SK-N-DZ (cell line): ENCODE data around the gene LRTM1.

Experiments
- DNase-seq: peaks from one replicate; pipeline ENCODE4 v3.0.0-alpha.2; 2015; ENCODE audit warnings: low spot score

The LRTM1 gene

DNA sequence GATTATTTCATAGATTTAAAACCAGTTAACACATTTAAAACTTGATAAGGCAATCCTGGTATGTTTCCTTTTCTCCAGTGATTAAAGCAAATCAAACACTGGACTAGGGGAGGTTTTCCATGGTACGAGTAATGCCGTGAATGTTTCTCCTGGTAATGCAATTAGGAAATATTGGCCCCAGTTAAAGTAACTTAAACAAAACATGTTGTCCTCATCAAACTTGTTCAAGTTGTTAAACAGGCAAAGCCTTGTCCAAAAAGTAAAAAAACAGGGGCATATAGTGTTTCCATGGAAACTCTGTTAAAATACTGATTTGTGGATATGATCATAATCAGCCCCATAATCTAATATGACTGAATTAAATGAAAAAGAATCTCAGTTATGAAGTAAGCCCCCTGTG is 13.1 kb upstream of the LRTM1 start:
- no peak for DNase-seq

DNA sequence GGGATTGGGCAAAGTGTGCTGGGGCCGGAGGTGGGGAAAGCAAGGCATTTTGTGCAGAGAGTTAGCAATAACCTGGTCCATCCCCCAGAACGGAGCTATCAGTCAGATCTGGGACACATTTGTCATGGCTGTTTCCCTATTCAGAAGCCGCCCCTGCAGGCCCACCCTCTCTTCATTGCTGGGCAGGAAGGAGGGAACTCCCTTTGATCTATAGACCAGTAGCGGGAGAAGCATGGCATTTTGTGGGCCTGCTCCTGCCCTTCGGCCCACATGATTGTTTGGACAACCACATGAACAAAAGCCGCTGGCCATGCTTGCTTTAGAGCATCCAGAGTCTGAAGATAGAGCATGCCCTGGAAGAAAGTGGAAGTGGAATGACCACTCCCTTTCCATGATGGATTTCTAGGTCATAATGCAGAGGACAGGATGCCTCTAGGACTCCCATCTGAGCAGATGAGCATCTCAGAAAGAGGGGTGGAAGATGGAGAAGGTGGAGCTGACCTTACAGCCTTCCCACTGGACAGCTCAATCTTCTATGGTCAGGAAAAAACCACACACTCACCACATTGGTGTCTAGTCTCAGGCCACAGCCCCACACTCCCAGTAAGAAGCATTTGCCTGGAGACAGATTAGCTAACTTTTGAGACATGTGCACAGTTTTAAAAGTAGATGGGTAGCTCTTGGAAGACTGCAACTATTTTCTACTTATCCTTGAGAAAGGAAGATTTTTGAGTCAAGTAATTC is 11.9 kb upstream of the LRTM1 start:
- peak; percentile 12 for DNase-seq

DNA sequence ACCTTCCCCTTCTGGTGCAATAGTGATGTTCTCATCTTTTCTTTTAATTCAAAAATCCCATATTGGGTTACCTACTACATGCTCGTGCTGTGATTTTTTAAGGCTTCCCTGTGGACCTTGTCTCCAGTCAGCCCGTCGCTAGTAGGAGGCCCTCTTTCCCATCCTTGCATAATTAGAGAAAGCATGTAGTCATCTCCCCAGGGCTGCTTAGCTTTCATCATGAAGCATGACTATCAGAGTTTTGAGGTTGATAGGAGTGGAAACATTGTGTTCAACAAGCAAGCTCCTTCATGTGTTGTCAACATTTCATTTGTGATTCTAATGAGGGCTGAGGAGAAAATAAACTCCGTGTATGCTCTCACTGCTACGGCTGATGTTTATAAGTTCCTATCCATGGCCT is 8.7 kb upstream of the LRTM1 start:
- no peak for DNase-seq

DNA sequence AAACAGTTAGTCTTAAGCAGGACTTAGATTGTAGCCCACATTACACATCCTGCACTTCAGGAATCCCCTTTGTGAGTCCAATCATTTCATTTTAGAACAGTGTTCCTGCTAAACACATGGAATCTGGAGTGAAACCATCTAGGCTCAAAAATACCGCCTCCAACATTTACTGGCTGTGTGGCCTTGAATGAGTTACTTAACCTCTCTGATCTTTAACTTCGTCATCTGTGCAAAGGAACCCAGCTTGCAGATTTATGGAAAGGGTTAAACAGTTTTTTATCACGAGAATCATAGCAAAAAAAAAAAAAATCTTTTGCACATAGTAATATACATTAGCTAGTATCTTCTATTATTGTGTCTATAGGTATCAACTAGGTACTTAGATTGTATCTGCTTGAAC is 8.0 kb upstream of the LRTM1 start:
- no peak for DNase-seq

DNA sequence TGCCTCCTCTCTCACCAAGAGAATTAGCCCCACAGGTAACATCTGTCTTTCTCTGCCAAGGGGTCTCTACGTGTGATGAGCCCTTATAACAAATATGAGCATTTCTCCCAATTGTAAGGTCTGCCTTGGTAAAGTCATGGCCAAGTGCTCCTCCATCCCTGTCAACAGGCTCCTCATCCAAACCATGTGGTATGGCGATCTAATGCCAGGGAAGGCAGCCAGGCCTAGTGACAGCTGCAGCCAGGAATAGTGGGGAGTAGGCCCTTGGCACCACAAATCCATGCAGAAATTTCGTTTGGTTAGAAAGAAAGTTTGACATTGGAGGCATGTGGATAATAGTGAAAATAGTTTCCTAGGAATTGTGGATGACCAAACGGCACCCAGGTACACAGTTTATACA is 4.7 kb upstream of the LRTM1 start:
- no peak for DNase-seq

DNA sequence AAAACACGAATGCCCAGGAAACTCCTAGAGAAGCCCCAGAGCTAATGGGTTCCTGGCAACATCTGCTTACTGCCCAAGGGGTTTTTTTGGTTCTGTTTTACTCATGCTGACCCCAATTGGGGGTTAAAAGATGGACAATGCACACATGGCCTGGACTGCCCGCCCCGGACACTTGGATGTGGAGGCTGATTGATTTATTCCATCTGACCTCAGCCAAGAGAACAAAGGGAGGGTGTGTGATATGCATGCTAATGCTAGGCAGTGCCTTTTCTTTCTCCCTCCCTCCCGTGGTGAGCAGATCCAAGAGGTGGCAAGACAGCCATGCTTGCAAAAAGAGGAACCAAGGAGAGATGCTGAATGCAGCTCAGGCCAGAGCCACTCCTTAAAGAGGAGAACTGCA is 3.3 kb upstream of the LRTM1 start:
- DNase-seq: no peak

DNA sequence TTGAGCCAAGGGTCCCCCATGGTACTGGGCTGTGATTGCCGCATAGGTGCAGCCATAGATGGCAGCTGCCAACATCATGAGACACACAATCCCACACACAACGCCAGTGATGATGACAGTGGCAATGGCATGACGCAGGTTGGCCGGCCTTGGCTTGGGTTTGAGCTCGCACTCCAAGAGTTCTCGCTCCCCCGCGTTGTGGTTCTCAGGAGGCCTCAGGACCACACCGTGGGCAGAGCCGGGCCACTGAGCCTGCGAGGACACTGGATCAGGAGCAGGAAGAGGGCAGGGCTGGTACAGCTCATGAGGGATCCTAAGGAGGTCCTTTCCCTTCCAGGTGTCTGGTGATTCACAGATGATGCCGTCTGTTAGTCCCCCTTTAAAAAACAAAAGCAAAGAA is 9.3 kb downstream of the LRTM1 start:
- no peak for DNase-seq

DNA sequence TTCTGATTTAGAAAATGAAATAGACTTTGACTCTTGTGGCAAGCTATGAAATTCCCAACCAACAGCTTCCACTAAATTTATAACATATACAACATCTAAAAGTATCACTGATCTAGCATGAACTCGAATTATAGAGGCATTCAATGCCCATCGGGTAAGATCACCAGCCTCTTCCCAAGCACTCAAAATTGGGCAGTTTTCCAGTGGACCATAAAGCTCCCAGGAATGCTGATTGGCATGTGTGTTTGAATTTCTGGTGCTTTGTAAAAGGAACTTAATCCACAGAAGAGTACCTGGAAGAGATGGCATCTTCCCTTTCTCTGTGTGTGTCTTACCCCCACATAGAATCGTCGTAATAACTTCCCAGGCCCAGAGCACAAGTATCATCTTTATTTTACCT is 10.0 kb downstream of the LRTM1 start:
- DNase-seq: no peak

DNA sequence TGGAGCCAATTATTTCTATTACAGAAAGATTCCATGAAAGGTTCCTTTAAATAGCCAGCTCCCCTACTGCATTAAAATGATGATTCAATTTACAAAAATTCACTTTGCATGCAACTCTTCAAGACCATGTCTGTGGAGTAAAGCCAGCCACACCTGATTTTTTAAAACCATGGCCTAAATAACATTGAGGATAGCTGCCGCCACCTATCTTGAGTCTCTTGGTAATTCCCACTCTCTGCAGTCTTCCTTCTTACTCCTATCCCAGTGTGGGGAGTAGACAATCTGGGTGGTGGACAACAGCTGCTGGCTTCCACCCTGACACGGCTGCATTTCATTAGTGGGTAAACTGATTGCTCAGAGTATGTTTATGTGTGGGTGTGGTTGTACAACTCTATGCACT is 10.7 kb downstream of the LRTM1 start:
- DNase-seq: no peak

DNA sequence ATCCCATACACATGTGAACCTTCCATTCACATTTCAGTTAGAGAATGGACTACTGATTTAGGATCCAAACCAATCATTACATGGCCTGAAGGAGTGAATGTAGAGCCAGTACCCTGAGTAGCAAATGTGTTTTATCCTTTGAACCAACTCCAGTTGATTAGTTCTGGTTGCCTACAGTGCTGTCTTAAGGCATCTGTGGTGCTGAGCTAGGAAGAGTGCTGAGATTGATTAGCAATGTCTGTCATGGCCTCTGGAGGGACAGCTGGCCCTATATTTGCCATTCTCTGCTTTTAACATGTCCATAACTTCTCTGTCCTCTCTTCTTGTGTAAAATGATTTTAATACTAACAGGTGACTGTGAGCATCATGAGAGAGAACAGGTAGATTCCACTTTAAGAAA is 11.1 kb downstream of the LRTM1 start:
- DNase-seq: no peak

DNA sequence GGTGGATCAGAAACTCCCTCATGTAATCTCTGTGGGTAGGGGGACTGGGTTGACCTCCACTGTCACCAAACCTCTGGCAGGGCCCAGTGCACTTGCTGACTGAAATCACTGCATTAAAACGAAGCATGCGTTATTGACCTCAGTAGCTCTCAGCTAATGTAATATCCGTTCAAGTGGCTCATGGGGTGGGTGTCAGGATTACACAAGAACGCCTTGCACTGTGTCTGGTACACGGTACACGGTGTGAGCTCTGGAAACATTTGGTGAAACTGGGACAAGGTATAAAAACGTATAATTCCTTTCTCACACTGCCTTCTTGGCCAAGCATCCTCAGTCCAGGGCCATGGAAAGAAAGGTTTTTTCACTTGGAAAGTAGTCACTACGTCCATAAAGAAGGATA is 11.9 kb downstream of the LRTM1 start:
- DNase-seq: peak; percentile 9

DNA sequence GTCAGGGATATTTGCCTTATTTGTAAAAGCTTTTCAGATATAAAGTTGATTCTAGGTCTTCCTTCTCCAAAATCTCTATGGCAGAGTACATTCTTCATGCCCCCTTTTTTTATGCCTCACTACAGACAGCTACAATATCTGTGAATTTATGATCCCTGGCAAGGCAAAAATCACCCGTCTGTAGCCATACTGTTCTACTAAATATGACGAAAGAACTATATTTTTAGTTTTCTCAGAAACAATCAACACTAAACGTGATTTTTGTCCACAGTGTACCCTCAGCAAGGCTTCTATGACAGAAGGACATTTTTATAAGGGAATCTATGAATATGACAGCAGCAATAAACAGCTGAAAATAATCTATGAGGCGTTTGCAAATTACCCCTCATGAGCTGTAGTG is 12.7 kb downstream of the LRTM1 start:
- no peak for DNase-seq

DNA sequence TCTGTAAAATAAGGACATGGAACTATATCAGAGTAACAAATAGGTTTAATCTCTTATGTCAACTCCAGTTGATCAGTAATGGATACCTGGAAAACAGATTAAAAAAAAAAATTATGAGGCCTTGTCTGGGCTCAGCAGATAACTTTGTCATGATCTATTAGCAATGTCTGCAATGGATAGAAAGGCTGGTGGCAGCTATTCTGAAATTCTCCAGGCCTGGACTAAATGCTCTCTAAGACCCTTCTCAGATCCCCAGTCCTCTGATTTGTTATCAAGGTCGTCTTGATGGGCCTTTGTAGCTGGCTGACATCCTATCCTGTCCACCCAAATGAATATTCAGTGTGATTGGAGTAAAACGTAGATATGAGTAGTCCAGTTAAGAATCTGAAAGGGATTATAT is 13.7 kb downstream of the LRTM1 start:
- DNase-seq: peak; percentile 87

DNA sequence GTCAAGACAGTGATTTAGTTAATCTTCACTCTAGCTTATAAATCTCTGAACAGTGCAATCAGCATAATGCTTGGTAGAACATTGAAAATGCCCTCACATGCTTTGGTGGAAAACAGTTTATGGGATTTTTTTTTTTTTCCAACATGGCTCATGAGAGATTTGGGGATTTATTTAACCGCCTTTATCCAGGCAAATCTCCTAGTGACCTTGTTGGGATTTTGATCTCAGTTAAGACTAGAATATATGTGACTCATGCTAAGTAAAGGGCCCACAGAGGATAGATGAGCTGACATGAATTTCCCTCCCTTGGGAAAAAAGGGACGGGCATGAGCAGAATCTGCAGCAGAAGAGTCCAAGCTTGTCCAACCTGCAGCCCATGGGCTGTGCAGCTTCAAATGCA is 18.7 kb downstream of the LRTM1 start:
- DNase-seq: no peak

DNA sequence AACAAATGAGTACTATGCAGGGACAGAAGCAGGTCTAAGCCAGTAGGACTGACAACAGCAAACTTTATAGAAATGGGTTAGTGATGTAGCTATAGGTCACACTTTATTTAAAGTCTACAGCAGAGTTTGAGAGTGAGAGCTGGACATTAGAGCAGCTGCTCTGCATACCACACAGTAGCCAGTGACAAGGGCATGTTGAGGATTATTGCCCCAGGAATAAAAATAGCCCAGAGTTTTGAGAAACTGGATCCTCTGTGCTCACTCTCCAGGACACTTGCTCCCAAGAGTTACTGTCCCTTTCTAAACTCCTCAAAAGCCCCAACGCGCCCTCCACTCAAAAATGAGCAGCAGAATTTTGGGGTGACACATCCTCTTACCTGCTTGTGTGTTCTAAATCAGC is 21.1 kb downstream of the LRTM1 start:
- DNase-seq: no peak

DNA sequence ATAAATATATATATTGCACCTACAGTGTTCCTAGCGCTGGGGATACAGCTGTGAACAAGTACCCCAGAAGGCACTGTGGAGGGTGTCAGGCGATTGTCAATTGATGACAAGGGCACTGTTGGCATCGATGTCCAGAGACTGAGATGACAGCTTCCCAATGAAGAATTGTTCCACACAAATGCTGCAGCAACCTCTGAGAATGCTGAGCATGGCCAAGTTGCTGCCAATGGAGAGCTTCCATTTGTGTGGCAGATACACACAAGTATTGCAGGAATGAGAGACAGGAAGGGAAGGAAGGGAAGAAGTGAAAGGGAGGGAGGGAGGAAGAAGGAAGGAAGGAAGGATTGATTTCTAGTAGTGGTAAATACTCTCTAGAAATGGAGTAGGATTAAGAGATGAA is 21.9 kb downstream of the LRTM1 start:
- DNase-seq: no peak

DNA sequence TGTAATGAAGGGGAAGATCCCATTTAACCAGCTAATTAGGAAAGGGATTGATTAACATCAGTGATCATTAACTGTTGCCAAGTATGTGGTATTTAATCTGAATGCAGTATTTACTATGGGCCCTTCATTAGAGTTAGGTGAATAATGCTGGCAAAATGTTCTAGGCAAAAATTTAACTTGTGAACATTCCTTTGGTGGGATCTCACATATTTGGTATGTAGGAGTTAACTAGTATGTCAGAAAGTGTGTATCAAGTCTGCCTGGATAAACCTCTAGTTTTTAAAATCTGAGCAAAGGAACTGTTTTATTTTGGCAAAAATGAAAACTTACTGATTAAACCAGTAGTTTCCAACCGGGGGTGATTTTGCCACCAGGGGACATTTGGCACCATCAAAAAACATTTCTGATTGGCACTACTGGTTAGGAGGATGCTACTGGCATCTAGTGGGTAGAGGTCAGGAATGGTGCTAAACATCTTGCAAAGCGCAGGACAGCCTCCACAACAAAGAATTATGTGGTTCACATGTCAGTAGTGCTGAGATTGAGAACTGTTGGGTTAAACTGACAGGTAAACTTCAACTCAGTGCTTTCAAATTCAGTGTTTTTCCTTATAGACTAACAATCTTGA is 22.5 kb downstream of the LRTM1 start:
- DNase-seq: no peak

DNA sequence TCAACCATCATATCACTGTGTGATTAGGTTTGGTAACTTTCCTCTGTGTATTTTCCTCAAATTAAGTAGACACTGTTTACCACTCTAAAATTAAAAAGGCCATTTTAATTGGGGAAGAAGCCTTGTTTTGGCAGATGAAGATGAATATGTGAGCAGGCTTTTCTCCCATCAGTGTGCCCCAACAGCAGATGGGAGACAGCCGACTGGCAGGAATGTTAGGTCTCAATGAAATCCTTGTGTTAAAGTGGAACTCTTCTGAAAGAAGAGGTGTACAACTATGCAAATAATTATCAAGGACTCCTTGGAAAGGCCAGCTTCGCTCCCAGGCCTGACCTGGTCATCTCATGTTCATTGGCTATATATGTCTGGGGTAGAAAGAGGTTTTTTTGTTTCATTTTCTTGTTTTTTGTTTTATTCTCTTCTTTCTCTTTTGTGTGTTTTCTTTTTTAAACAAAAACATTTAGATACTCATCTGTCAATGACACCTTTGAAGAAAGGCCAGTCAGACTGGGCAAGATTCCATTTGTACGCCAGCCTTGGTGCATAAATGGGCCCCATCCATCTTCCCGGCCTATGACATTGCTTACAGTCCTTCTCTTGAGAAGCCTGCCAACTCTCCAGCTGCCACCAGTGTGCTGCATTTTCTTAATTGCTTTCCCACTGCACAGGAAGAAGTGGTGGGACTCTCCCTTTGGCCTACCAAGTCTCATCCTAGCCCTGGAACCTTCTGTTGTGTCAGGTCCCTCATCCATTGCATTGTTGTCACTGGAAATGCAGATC is 25.8 kb downstream of the LRTM1 start:
- DNase-seq: no peak

DNA sequence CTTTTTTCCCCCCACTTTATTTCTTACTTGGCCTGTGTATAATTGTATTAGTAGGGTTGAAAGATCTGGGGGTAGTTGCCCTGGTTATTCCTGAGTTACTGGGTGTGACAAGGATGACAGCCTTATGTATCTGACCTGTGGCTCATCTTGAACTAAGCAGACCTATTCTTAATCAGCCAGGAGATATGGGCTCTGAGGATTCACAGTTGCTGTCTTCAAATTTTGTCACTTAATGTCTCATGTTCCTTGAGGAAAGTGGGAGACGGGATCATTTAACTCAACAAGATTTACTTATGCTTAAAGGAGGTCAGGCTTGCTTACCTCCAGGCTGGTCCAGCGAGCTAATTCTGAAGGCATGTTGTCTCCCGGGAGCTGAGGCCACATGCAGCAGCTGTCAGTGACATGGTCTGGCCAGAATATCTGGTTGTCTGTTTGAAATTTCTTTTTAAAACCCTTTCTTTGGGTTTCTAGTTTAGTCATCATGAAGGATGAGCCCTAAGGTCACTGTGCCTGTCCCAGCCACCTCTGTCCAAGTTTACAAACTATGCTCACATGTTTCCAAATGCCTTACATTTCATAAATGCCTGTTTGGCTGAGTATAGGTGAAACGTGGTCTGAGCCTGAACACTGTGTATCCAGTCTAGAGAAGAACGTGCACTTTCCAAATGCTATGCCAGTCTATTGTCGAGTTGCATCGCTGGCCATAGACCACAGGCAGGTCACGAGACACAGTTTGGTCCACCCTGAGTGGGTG is 26.8 kb downstream of the LRTM1 start:
- DNase-seq: peak; percentile 52

DNA sequence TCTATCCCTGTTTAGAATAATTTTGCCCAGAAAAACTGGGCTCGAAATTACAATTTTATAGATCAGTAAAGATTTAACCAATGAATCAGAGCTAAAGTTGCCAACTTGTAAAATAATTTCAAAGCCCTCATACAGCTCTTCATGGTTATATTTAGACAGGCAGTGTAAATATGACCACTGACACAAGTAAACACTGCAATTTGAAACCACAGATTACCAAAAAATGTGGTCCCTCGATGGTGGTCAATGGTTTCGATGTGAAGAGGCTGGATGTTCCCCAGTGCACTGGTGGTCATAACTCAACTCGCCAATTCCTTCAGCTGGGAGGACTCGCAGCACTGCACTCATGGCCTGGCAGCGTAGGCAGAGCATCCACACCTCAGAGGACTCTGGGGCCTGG is 28.6 kb downstream of the LRTM1 start:
- DNase-seq: no peak

DNA sequence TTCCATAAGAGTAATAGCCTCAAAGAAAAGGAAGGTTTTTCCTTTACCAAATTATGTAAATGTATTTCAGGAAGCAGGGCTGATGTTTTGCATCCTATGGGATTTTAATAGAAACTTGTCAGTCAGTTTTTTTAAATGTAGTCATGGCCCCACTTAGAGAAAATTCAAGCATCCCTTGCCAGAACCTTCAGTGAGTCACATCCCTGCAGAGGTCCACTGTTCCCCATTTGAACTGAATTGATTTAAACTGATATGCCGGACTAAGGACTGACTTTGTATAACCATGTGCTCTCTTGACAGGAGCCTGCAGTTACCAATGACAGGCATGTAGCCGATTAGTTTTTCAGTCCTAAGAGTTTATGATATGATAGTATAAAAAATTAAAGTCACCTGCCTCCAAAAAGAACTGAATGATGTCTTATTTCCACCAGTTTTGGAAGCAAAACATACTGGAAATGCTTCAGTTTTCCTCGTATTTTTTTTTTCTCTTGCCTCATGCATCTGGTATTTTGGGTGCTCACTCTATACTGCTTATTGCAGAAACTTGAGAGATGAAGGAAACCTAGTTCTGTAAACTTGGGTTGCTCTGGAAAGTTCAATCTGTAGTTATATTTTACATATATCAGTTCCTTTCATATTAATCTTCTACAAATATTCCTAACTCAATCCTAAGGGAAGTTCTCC is 30.7 kb downstream of the LRTM1 start:
- no peak for DNase-seq

DNA sequence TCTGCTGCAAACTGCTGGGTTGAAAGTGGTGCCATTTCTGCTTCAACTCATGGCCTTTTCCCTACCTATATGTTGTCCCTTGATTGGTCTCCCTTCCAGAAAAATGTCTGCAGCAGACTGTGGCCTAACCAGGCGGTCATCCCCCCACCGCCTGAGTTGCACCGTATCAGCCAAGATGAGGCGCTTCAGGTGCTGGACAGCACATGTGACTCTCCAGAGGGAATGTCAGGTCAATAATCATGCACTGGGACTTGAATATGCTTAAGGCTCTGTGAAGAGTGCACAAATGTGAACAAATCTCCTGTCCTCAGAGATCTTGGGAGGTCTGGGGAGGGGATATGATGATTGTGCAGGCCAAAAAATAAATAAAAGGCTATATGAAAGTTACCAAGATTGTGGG is 32.2 kb downstream of the LRTM1 start:
- DNase-seq: no peak
